CD4-positive, alpha-beta T cell treated with Interferon alpha-2 for 1 hour (primary cell): ENCODE results near the gene DNMT3A.

Experiments
- DNase-seq, 2 donors: peaks; one replicate each; pipeline ENCODE4 v3.0.0-alpha.2; 2020 to 2022

DNMT3A gene

DNA sequence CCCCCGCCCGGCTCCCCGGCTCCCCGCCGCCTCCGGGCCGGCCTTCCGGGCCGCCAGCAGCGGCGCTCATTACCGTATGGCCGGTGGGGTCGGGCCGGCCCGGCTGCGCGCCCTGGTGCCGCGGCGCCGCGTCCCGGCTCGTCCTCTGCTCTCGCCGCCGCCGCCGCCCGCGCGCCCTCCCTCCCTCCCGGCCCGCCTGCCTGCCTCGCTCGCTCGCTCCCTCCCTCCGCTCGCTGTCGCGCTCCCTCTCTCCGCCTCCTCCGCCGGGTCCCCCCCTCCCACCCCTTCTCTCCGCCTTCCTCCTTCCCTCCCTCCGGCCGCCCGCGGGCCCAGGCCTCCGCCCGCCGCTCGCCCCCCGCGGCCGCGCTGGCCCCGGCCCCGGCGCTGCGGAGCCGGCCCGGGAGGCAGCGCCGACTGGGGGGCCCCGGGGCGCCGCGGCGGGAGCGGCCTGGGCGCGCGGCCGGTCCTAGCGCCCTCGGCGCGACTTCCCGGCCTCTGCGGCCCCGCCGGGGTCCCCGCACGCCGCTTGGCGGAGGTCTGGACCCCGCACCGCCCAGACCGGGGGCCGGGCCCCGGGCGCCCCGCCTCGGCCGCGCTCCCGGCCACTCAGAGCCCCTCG is at the start of gene DNMT3A:
TSS of gene DNMT3A (minus strand) at position 173 of the 619 bp plus-strand sequence. CDS start 27,941 bp downstream, outside the sequence.
- peak; percentile 41 to 58 for DNase-seq

DNA sequence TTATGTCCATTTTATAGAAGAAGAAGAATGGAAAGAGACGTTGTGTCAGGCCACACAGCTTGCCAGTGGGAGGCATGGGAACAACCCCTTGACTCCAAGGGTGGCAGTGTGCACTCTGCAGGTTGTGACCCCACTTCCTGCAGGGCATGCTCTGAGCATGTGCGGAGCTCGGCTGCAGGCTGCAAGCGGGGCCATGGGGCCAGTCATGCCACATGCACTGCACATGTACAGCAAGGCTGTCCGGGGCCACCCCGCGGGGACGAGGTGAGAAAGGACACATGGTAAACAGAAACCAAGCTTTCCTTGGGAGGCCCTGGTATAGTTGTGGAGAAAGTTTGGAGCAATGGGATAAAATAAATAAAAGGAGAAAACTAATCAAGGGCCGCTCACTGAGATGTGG is 47.4 kb upstream of the DNMT3A start:
- DNase-seq = no peak

DNA sequence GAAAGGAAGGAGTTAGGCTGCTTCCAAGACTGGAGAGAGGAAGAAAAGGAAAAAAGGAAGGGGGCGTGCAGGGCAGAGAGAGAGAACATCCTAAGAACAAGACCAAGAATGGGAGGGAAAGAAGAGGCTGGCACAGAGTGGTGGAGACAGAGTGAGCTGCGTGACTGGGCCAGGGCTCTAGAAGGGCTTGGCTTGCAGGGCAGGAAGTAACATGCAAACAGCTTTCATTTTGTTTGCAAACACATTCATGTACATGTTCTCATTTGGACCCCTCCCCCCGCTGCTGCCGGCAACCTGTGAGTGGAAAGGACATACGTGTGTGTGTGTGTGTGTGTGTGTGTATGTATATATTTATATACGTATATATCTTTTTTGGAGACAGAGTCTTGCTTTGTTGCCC is 46.8 kb upstream of the DNMT3A start:
- no peak for DNase-seq

DNA sequence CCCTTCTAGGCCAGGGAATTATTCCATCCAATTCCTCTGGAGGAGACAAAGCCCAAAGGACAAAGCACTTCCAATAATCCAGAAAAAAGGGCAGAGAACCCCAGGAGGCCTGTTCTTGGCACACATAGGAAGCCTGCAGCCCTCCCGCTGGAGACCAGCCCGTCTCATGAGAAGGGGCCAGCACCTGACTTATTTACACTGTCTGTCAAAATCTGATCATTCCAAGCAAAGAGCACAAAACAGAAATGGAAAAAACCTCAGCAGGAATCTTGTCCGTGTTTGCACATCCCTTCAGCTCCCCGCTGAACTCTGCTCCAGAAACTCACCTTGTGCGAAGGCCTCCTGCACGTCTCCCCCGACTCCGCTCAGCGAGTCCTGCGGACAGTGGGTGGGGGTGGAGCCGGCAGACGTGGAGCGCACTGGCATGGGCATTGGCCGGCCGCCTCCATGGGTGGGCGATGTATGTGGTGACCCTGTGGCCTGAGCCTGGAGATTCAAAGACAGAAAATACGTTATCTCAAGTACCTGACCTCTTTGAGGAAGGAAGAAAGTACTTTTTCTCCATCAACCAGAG is 46.2 kb upstream of the DNMT3A start:
- DNase-seq = no peak

DNA sequence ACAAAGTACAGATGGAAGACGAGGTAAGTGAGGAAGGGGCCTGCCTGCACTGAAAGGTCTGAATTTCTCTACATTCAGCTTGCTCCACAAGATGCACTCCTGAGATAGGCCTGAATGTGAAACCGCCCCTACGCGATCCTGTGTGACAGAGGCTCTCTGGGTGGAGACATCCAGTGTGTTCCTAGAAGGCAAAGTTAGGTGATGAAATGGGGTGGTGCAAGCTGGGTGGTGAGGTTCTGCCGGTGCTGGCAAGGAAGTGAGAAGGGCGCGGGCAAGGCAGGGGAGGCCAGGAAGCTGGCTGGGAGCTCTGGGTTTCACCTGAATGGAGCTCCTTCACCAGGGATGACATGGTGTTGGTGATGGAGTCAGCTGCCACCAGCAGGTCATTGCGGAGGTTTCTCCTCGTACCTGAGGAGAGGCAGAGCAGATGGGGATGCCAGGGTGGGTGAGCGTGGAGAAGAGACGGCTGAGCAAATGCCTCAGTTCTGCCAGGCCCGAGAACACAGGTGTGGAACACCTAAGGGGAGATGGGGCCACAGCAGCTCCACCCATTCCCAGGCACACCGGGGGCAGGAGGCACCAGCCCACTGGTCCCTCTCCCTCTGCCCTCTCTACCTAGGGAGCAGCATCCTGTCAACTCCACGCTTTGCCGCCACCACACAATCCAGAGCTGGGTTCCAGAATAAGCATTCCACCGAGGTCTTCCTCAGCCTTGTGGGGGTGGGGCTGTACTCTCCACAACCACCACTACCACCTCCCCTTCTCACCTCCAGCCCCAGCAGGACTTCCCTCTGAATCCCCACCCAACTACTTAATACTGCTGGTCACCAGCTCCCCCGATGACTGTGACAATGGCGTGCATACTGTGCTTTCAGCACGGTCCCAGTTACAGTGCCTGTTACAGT is 45.5 kb upstream of the DNMT3A start:
- DNase-seq = no peak

DNA sequence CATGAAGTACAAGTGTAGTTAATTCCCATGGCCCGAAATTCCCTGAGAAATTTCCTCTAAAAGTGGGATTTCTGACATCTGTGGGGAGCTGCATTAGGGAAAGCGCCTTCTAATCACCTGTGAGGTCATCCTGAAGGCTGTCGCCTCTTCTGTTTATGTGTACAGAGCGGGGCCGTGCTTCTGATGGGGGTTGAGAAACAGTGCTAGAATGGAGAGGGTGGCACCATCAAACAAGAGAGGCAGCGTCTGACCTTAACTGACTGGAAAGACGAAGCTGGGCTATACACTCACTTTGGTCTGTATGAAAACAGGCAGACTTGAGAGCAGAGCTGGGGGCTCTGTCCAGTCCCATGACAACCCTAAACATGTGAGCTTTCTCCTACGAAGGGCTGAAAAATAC is 44.2 kb upstream of the DNMT3A start:
- DNase-seq = no peak

DNA sequence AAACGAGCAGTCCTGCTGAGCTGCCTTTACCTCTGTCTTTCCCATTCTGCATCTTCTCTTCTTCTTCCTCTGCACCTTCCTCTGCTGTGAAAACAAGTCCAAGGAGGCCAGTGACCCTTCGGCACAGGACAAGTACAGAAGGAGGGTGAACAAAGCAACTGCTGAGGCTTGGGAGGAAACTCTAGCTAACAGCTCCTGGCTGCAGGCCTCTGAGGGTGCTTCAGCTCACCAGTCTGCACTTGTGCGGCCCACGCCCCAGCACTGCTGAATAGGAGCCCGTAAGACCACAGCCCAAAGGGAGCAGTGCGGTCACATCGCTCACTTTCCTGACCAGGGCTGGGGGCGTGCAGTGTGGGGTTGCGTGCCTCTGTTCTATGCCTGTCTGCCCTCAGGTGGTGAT is 42.1 kb upstream of the DNMT3A start:
- no peak for DNase-seq

DNA sequence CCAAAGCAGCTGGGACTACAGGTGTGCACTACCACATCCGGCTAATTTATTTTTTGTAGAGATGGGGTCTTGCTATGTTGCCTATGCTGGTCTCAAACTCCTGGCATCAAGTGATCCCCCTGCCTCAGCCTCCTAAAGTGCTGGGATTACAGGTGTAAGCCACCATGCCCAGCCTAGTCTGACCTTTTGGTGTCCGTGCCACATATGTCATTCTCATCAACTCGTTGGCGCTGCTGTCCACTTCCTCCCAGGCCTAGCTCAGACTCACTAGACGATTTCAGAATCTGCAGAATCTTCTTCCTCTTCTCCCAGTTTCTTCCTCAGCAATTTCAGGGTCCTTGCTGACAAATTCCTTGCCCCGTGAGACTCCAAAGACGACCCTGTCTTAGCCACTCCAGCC is 39.8 kb upstream of the DNMT3A start:
- DNase-seq = no peak

DNA sequence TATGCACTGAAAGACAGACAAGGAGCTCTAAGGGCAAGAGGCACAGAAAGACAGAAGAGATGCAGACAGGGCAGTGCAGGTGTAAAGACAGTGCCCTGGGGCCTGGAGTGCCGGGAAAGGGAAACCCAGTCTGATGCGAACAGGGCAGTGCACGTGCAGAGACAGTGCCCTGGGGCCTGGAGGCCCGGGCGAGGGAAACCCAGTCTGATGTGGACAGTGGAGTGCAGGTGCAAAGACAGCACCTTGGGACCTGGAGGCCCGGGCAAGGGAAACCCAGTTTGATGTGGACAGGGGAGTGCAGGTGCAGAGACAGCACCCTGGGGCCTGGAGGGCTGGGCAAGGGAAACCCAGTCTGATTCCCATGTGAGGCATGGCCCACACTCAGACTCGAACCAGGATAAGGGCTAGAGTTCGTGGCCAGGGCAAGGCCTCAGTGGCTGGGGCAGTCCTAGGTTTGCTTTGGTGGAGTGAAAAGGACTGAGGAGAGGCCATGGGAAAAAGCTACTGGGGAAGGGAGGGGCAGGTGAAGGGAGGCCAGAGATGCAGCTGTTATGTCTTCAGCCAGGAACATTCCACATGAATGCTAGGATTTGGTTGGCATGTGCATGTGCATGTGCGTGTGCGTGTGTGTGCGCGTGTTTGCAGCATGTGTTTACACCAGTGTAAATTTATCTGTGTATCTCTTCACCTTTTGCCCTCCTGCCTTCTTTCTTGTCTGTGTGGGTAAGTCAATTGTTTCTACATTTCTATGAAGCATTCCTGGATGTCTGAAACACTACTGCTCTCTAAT is 39.1 kb upstream of the DNMT3A start:
- no peak for DNase-seq

DNA sequence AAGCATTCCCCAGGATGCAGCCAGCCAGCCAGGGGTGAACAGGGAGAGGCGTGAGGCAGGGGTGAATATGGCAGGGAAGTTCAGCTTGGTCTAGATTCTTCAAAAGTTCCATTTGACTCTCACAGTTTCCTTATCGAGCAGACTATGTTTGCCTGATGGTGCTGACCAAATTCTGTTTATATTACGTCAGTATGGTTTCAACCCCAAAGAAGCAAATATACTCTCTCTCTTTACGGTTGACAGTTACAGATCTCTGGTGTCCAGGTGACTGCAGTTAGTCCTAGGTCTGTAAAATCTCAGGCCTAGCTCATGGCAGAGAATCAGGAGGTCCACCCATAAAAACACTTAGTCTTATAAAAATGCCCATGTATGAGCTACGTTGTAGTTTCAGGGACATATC is 38.3 kb upstream of the DNMT3A start:
- no peak for DNase-seq

DNA sequence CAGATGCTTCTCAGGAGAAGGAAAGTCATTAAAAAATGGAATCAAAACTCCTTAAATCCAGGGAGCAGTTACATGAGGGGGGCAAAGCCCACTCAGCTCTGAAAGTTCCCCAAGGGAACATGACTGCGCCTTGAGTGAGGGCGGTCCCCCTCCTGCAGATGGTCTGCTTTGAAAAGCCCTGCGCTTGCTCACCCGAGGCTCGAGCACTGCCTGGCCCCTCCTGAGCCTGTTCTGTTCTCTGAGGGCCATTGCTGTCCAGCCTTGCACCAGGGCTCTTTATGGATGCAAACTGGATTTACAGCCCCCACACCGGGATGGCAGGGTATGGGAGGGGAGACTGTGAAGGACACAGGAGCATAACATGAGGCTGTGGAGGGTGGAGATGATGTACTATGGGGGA is 37.8 kb upstream of the DNMT3A start:
- DNase-seq = no peak

DNA sequence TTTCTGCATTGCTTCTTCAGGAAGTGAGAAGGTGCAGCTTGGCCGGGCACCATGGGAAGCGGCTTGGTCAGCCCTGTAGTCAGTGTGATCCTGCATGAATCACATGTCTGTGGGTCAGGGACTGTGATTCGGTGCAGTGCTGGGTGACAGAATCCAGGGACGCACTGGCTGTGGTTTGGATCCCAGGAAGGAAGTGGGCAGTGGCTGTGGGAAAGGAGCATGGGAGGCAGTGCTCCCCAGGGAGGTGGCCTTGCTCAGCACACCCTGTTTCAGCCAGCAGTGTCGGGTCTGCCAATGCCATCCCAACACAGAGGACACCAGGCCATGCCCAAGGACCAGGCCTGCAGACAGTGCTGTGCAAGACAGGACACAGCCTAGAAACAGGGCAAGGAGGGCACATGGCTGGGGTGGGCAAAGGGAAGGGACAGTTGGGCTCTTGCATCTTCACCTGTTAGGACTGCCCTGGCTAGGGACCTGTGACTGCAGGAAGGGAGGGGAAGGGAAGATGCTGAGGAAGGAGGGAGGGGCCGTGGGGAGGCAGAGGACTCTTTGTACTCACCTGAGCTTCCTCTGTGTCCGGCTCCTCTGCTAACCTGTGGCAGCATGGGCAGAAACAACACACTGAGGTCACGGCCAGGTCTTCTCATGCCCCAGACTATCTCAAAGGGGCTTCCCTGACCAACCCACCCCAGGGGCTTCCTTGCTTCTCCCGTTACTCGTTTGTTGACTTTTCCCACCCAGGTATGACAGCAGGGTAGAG is 37.2 kb upstream of the DNMT3A start:
- no peak for DNase-seq

DNA sequence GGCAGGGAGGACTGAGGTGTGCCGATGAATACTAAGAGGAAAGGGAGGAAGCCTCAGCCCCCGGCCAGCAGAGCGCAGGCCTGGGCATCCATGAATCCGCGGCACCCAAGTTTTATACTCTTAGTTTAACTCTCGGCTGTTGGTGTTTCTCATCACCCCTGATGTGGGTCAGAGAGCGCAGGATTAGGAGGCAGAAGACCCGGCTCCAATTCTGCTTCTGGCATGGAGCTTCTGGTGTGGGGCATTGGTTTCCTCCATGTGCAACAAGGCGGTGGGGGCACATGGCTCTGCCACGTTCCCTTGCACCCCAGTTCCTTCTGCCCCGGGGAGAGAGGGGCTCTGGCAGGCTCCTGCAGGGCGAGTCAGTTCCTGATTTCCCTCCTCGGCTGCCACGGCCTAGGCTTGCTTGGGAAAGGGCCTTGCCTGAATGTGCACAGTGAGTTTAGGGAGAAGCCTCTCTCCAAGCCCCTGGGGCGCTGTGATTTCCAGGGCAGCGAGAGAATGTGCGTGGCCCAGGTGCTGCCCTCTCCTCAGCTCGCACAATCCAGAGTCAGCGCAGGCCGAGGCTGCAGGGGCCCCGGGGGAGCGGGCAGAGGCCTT is 36.2 kb upstream of the DNMT3A start:
- DNase-seq = no peak

DNA sequence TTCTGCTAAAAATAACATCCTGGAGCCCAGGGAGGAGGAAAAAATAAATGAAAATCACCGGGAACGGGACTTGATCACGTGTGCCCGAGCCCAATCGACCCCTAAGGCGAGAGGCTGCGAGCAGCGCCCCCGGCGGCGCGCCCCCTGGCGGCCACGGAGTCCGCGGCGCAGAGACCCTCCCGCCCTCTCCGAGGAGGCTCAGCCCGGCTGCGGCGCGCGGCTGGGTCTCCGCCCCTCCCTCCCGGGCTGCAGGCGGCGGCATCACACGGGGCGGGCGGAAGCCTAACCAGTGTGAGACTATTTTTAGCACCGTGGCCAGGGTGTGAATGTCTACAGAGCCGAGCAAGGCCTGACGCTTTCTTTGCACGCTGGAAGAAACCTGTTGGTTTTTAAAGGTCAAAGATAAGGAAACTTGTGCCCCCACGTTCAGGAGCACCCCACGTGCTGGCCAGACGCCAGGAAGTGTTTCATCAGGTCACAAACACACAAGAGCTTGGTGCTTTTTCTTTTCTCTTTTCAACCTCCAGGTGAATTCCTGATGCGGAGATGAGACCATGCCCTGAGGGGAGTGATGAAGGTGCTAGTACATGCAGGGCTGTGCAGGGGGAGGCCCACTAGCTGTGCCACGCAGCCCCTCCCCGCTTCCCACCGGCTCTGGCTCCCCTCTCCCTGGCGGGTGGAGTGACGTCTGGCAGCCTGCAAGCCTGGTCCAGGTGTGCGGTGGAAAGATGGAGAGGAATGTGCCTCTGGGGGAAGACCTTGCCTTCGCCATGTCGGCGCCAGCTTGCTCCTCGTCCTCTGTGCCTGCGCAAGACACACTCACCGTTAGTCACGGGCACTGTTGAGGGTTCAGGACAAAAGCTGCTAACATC is 35.3 kb upstream of the DNMT3A start:
- peak; percentile 92 to 95 for DNase-seq

DNA sequence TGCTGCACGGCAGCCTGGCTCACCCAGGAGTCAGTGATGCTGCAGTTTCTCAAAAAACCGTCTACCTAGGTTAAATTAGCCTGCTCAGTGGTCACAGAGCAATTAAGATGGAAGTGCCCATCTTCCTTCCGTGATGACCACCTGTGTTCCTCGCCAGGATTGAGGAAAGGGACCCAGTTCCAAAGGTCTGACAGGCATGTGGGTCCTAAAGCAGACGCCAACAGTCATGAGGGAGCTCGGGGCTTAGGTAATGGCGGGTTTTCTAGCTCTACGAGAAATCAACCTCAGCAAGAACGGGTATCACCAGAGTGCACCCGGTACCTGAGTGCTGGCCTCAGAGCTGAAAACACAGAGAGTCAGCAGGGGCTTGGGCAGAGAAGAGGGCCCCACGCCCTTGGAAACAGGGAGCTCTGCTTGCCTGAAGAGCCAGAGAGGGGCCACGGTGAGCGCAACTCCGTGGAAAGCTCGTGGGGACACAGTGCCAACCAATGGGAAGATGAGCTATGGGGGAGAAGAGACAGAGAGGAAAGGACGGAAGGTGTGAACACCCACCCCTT is 34.3 kb upstream of the DNMT3A start:
- no peak for DNase-seq

DNA sequence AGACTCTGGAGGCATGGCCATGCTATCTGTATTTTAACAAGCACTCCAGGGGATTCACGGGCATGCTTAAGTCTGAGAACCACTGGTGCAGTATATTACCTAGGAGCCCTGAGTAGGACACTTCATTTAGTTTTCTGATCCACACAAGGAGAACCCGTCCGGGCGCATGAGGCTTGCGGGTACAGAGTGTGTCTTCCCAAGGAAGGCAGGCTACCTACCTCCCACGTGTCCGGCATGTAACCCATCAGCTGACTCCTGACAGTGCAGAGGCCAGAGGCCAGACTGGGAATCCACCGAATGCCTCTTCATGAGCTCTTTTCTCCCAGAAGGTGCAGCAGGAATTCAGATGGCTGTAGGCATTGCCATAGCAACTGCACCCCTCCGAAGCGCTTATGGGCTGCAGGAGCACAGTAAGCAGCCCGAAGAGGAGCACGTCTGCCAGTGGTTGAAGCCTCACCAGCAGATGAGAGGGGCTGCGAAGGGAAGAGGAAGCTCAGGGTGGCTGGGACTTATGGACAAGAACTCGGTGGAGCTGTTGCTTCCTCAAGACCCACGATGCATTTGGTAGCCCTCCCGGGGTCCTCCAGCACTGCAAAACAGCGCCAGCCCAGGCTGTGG is 33.8 kb upstream of the DNMT3A start:
- DNase-seq = no peak

DNA sequence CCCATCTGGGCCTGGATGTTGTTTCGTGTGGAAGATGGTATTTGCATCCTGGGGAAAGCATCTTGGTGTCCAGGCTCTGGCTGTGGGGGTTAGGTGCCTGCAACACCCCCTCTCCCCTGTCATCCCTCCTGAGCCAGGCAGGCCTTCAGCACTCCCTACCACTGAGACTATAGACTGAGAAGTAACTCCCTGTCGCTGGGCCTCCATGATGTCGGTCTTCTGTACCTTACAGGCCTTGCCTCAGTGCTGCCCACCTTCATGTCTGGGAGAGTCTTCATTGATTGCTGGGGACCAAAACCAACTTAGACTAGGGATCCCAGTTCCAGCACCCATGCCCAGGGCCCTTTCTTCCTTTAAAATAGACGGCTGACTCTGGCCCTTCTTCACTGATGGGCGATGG is 33.1 kb upstream of the DNMT3A start:
- no peak for DNase-seq

DNA sequence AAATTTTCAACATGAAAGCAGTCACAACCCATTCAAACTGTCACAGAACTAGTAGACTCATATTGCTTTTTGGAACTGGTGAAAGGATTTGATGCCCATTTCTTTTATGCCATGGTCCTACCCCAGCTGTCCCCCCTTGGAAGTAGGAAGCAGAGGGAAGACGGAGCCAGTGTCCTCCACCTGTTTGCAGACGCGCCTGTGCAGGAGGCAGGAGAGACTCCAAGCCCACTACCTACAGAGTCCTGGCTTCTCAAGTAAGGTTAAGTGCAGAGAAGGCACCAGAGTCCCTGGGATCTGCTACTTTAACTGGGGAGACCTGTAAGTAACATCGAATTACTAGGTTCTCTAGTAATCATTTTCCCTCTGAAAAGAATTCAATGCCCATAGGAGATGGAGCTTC is 32.7 kb upstream of the DNMT3A start:
- no peak for DNase-seq

DNA sequence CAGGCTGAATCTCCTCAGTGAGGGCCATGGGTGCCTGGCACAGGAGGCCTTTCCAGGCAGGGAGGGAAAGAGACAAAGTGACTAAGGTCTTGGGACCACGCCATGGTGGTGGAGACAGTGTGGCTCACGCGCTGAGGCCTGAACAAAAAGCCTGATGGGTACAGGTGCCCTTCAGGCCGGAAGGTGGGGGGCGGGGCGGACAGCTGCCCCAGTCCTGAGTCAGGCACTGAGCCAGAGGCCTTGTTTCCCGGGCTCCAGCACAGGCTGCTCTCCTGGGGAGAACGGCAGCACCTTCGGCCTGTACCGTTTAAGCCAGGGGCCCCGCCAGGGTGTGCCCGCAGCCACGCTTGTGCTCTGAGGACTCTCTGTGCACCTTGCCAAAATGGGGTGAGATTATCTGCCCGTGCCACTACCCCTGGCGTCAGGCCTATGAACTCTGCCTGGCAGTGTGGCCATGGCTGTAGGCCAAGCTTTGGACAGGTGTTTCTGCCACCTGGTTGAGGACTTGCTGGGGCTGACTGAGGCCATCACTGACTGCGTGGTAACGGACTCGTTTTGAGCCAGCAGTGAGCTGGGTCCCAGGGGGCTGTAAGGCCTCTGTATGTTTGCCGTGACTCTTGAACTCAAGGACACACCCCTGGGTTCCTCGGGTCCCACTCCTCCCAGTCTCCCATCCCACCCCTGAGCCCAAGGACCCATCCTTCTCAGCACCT is 31.7 kb upstream of the DNMT3A start:
- DNase-seq = no peak
